GM21390 (cell line): ENCODE data around the gene IER5.
"Not testable (repeated sequence)": the region's sequence is repeated elsewhere in the genome, so short reads cannot be mapped to it uniquely, and the experiment has no call there.

Experiments used
- ATAC-seq: cut with Tn5 transposase; IDR thresholded peaks from one replicate; pipeline ENCODE4 v1.9.1; 2021; ENCODE audit not compliant: unreplicated experiment

The IER5 gene

DNA sequence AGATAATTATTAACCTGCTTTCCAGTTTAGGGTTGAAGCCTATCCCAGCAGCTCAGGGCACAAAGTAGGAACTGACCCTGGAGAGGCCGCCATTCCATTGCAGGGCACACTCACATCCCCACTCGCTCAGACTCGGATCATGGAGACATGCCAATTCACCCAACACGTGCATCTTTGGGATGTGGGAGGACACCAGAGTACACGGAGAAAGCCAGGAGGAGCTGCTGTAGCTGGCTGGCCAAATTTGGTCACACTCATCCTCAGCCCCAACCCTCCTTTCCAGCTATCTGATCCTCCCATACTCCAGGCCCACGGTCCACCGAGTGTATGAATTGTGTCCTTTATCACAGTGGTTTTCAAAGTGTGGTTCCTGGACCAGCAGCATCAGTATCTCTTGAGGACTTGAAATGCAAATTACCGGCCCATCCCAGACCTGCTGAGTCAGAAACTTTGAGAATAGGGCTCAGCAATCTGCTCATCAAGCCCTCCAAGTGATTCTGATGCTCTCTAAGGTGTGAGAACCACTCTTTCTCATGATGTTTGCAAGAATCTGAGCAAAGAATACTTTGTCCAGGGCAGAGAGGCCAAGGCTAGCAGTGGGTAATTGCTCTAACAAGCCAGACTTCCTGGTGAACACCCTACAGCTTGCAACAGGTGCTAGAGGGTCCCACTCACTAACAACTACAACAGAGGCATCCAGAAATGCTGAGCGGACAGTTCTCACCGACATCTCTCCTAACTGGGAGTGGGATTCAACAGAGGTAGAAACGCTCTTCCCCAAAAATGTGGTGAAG lies 26.3 kb downstream of the IER5 start:
- no peak for ATAC-seq

- ATAC-seq: no peak
These were observed 26.8 kb downstream of the IER5 start for GRCh38 chr1:181115368-181115684.

DNA sequence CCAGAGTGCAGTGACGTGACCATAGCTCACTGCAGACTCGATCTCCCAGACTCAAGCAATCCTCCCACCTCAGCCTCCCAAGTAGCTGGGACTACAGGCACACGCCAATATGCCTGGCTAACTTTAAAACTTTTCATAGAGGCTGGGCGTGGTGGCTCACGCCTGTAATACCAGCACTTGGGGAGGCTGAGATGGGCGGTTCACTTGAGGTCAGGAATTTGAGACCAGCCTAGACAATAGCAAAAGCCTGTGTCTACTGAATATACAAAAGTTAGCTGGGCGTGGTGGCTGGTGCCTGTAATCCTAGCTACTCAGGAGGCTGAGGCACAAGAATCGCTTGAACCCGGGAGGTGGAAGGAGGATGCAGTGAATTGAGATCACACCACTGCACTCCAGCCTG lies 27.5 kb downstream of the IER5 start:
- not testable (repeated sequence) for ATAC-seq

GRCh38 chr1:181116819-181117390 lies 28.4 kb downstream of the IER5 start:
- no peak for ATAC-seq

DNA sequence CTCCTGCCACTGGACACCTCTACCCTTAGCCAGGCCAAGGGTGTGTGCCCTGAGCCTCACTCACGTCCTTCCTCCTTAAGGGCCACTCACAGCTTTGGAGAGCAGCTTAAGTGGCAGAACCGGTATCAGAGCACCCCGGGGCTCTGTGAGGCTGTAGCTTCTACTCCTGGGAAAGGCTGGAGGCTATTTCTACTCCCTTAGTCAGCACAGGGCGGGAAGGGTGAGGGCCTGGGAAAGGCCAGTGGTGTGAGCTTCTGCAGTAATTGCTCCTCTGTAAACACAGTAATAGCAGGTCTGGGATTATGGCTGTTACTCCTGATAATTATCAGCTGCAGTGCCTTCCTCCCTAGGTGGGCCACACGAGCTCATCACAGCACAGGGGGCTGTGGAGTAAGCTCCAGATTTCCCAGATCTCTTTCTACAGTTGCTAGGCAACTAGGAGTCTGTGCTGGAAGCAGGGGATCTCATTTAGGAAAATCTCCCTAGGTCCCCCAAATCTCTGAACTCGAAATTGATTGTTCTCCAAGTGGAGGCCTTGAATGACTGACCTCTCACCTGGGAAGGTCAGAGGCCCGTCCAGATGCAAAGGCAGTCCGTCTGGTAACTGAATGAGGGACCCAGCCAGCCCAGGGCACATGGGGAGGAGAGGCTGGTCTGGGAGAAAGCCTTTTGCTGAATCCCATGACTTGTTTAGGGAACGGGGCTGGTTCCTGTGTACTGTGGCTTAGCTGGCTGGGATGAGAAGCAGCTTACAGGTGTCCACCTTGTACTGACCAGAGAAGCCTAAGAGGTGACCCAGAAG lies 29.3 kb downstream of the IER5 start:
- no peak for ATAC-seq

GRCh38 chr1:181119093-181119989 lies 30.8 kb downstream of the IER5 start:
- ATAC-seq: no peak

GRCh38 chr1:181120924-181121323 lies 32.4 kb downstream of the IER5 start:
- ATAC-seq: no peak

- ATAC-seq: no peak
These were observed 33.0 kb downstream of the IER5 start for GRCh38 chr1:181121498-181121897.

DNA sequence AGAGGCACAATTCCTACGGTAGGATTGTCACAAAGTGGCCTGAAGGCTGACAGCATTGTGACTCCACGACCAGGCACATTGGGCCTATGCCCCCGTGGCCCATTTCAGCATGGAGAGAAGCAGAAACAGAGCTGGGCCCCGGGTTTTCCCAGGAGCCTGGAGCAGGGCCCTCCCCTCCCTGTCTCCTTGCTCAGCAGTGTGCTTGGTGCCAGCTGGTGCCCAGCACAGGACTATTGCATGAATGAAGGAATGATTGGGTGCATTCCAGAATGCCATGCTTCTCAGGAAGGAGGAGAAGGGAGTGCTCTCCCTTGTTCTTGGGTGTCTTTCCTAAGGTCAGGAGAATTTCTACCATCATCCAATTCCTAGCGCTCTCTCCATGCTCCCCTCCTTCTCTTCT lies 33.7 kb downstream of the IER5 start:
- no peak for ATAC-seq

DNA sequence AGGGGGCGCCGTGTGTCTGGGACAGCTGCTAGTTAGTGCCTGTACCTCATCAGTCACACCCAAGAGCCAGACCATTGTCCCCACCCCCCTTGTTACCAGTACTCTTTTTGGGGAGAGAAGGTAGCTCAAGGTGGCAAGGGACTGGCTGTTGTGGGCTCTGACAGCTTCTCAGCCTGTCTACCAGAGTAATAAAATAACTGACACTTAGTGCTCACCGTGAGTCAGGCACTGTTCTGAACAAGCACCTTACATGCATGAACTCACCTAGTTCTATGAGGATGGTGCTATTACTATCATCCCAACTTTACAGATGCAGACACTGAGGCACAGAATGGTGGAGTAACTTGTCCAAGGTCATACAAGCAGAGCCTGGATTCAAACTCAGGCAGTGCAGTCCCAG lies 34.7 kb downstream of the IER5 start:
- ATAC-seq: no peak

- ATAC-seq: no peak
These were observed 35.8 kb downstream of the IER5 start for GRCh38 chr1:181124291-181124751.

DNA sequence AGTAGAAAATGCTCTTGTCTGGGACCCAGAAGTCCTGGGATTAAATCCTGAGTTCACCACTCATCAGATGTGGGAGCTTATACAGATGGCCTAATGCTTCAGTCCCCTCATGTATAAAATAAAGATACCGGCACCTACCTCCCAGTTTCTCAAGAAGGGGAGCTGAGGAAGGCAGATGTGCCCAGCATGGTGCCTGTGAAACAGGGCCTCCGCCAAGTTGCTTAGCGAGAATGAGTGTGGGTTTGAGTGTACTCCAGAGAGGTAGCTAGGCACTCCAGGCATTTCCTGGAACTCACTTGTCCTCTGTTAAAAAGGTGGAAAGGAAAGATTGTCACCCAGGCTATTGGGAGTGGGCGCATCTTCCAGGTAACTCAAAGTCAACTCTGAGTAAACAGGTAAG lies 37.8 kb downstream of the IER5 start:
- no peak for ATAC-seq

GRCh38 chr1:181126871-181127587 lies 38.5 kb downstream of the IER5 start:
- ATAC-seq: no peak

- ATAC-seq: no peak
These were observed 39.5 kb downstream of the IER5 start for GRCh38 chr1:181127898-181128453.

DNA sequence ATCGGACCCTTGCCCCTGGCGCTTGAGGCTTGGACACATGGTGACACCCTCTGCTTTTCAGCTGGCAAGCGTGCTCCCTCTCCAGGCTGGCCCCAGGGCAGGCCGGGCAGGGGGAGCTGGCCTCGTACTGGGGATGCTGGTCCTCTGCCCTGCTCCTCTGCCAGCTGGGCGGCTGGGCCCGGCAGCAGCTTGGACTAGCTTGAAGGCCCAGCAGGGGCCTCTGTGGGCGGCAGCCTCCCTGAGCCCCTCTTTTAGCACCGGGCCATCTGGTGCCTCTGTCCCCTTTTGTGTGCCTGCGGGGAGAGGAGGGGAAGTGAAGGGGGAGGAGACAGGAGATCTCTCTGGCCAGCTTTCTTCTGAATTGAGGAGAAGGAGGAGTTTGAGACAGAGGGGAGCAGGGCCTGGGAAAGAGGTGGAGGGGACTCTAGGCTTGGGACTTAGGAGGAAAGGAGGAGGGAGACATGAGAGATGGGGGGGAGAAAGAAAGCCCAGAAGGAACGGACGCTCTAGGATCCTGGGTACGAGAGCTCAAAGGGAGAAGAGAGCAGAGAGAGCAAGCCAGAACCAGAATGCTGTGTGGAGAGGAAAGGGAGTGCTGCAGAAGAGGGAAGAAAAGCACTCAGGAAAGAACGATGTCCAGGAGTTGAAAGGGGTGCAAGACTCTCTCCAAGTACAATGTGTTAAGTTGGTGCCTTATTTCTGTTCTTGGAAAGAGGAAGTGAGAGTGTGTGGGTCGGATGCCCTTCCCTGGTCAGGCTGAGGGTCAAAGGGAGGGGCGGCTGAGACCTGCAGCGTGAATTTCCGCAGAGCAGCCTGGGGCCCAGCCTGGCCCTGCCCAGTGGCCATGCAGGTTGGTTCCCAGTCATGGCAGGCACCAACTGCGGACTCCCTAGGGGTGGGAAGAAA lies 40.3 kb downstream of the IER5 start:
- peak; percentile 40 for ATAC-seq

DNA sequence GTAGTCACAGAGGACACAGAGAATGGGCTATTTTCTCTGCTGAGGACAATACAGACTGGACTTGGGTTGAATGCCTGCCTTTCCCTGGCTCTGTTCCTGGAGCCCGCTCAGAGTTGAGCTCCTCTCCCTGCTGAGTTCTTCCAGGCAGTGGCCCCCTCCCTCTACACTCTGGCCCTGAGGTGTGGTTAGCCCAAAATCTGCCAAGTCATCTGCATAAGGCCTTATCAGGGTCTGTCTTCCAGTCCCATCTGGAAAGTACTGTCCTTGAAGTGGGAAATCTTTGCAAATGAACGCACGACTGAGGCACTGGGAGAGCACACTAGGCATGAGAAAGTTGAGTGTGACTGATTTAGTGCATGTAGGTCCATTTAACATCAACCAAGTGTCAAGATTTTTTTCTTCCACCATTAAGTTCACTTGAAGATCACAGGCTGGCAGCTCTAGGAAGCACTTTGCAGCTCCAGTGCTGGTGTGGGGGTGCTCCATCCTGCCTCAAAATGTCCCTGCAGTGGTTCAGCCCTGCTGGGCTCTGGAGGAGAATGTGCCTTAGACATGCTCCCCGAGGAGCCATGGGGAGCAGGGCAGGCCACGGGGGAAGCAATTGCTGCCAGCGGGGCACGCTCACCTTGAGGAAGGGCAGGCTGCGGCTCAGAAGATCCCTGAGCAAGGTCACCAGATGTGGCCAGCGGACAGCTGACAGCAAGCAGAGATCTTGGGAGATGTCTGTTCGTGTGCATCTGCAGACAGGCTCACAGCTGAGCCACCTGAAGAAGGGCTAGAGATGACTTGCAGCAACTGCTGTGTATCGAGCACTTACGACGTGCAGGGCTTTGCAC lies 41.5 kb downstream of the IER5 start:
- no peak for ATAC-seq

DNA sequence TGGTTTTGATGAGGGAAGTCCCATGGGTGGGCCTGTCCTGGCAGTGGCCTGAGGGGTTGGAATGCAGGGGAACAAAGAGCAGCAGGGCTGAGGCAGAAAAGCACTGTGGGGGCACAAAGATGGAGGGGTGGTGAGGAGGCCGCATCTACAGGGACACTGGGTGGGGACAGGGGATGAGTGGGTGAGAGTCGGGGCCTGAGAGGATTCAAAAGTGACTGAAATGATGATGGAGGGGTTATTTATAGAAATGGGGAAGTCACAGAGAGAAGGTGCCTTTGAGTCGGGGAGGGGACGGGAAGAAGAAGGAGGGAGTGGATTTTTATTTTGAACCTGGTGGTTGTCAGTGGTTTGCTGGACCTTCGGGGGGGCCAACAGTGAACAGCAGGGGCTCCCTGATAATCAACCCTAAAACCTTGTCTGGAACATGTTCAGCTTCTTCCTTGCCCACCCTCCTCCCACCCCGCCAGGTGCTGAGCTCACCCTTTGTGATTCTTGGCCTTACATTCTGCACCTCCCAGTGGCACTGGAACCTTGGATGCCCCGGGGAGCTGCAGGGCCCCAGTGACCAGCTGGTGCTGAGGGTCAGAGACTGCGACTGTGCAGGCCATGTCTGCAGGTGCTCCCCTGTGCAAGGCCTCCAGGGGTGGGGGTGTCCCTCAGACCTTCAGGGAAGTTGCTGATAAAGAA lies 42.9 kb downstream of the IER5 start:
- ATAC-seq: peak; percentile 15
